ENCODE results near the gene B3GNT7.

The B3GNT7 gene

GRCh38 chr2:231364961-231365810, 30.3 kb upstream of the B3GNT7 start:
- Histone ChIP-seq H3K4me3 (ENCODE audit: low read depth in 1 of 5, low read length in 5 of 5) (no peak overlapping the region), H3K4me1 (ENCODE audit: control insufficient read depth in 5 of 5, insufficient read depth in 5 of 5, low read length in 5 of 5) (peaks cover 0 to 20% (median 17%) of the 10 kb centered on the region in 5 donors), H3K27ac (ENCODE audit: low read depth, low read length) (no peak overlapping the region)

GRCh38 chr2:231367178-231367577, 28.3 kb upstream of the B3GNT7 start:
- Histone ChIP-seq H3K9me3 (ENCODE audit: control insufficient read depth in 5 of 5, low read length in 5 of 5) (no peaks in the 10 kb centered on the region), H3K4me3 (ENCODE audit: low read depth in 1 of 5, low read length in 5 of 5) (no peak overlapping the region), H3K9ac (ENCODE audit: low read length in 5 of 5) (no peak overlapping the region), H3K27ac (ENCODE audit: low read depth, low read length) (no peak overlapping the region), H3K27me3 (ENCODE audit: control insufficient read depth in 5 of 5, insufficient read depth in 4 of 5, low read length in 5 of 5) (no peaks in the 10 kb centered on the region), H3K4me1 (ENCODE audit: control insufficient read depth in 5 of 5, insufficient read depth in 5 of 5, low read length in 5 of 5) (peaks cover 0 to 12% (median 6%) of the 10 kb centered on the region in 5 donors), H3K36me3 (ENCODE audit: control insufficient read depth in 5 of 5, insufficient read depth in 5 of 5, low read length in 5 of 5) (no peaks in the 10 kb centered on the region)

More at GRCh38 chr2:231364961-231365810, 30.3 kb upstream of the B3GNT7 start:
- Histone ChIP-seq H3K36me3 (ENCODE audit: control insufficient read depth in 5 of 5, insufficient read depth in 5 of 5, low read length in 5 of 5) (no peaks in the 10 kb centered on the region), H3K9ac (ENCODE audit: low read length in 5 of 5) (peak overlapping the region in 1 of 5 donors; percentile 8), H3K9me3 (ENCODE audit: control insufficient read depth in 5 of 5, low read length in 5 of 5) (no peaks in the 10 kb centered on the region), H3K27me3 (ENCODE audit: control insufficient read depth in 5 of 5, insufficient read depth in 4 of 5, low read length in 5 of 5) (no peaks in the 10 kb centered on the region)

- Histone ChIP-seq H3K9me3 (ENCODE audit: control insufficient read depth in 5 of 5, low read length in 5 of 5) (no peaks in the 10 kb centered on the region), H3K36me3 (ENCODE audit: control insufficient read depth in 5 of 5, insufficient read depth in 5 of 5, low read length in 5 of 5) (no peaks in the 10 kb centered on the region), H3K9ac (ENCODE audit: low read length in 5 of 5) (no peak overlapping the region), H3K4me1 (ENCODE audit: control insufficient read depth in 5 of 5, insufficient read depth in 5 of 5, low read length in 5 of 5) (peaks cover 0 to 4% (median 2%) of the 10 kb centered on the region in 5 donors), H3K27ac (ENCODE audit: low read depth, low read length) (no peak overlapping the region), H3K4me3 (ENCODE audit: low read depth in 1 of 5, low read length in 5 of 5) (no peak overlapping the region), H3K27me3 (ENCODE audit: control insufficient read depth in 5 of 5, insufficient read depth in 4 of 5, low read length in 5 of 5) (no peaks in the 10 kb centered on the region)
These were observed 25.7 kb upstream of the B3GNT7 start for GRCh38 chr2:231369580-231370428.

GRCh38 chr2:231370429-231370748, 25.1 kb upstream of the B3GNT7 start:
- Histone ChIP-seq H3K27me3 (ENCODE audit: control insufficient read depth in 5 of 5, insufficient read depth in 4 of 5, low read length in 5 of 5) (no peaks in the 10 kb centered on the region), H3K27ac (ENCODE audit: low read depth, low read length) (no peak overlapping the region)

GRCh38 chr2:231370749-231371429, 24.6 kb upstream of the B3GNT7 start:
- H3K27ac ChIP-seq (ENCODE audit: low read depth, low read length): no peak overlapping the region
- no peaks in the 10 kb centered on the region for H3K9me3 ChIP-seq (ENCODE audit: control insufficient read depth in 5 of 5, low read length in 5 of 5)
- no peak overlapping the region for H3K9ac ChIP-seq (ENCODE audit: low read length in 5 of 5)
- H3K4me3 ChIP-seq (ENCODE audit: low read depth in 1 of 5, low read length in 5 of 5): no peak overlapping the region
- H3K36me3 ChIP-seq (ENCODE audit: control insufficient read depth in 5 of 5, insufficient read depth in 5 of 5, low read length in 5 of 5): no peaks in the 10 kb centered on the region
- H3K4me1 ChIP-seq (ENCODE audit: control insufficient read depth in 5 of 5, insufficient read depth in 5 of 5, low read length in 5 of 5): peaks cover 0 to 2% (median 0%) of the 10 kb centered on the region in 5 donors
- H3K27me3 ChIP-seq (ENCODE audit: control insufficient read depth in 5 of 5, insufficient read depth in 4 of 5, low read length in 5 of 5): no peaks in the 10 kb centered on the region

More at GRCh38 chr2:231370429-231370748, 25.1 kb upstream of the B3GNT7 start:
- Histone ChIP-seq H3K4me3 (ENCODE audit: low read depth in 1 of 5, low read length in 5 of 5) (no peak overlapping the region), H3K36me3 (ENCODE audit: control insufficient read depth in 5 of 5, insufficient read depth in 5 of 5, low read length in 5 of 5) (no peaks in the 10 kb centered on the region), H3K4me1 (ENCODE audit: control insufficient read depth in 5 of 5, insufficient read depth in 5 of 5, low read length in 5 of 5) (peaks cover 0 to 2% (median 0%) of the 10 kb centered on the region in 5 donors), H3K9me3 (ENCODE audit: control insufficient read depth in 5 of 5, low read length in 5 of 5) (no peaks in the 10 kb centered on the region), H3K9ac (ENCODE audit: low read length in 5 of 5) (no peak overlapping the region)

GRCh38 chr2:231371430-231372054, 24.0 kb upstream of the B3GNT7 start:
- Histone ChIP-seq H3K9me3 (ENCODE audit: control insufficient read depth in 5 of 5, low read length in 5 of 5) (no peaks in the 10 kb centered on the region), H3K27ac (ENCODE audit: low read depth, low read length) (no peak overlapping the region), H3K9ac (ENCODE audit: low read length in 5 of 5) (no peak overlapping the region), H3K36me3 (ENCODE audit: control insufficient read depth in 5 of 5, insufficient read depth in 5 of 5, low read length in 5 of 5) (no peaks in the 10 kb centered on the region), H3K4me1 (ENCODE audit: control insufficient read depth in 5 of 5, insufficient read depth in 5 of 5, low read length in 5 of 5) (peaks cover 0 to 2% (median 0%) of the 10 kb centered on the region in 5 donors), H3K27me3 (ENCODE audit: control insufficient read depth in 5 of 5, insufficient read depth in 4 of 5, low read length in 5 of 5) (no peaks in the 10 kb centered on the region), H3K4me3 (ENCODE audit: low read depth in 1 of 5, low read length in 5 of 5) (no peak overlapping the region)

GRCh38 chr2:231372326-231372725, 23.2 kb upstream of the B3GNT7 start:
- H3K27ac ChIP-seq (ENCODE audit: low read depth, low read length): no peak overlapping the region
- peaks cover 0 to 4% (median 0%) of the 10 kb centered on the region in 5 donors for H3K27me3 ChIP-seq (ENCODE audit: control insufficient read depth in 5 of 5, insufficient read depth in 4 of 5, low read length in 5 of 5)
- H3K4me1 ChIP-seq (ENCODE audit: control insufficient read depth in 5 of 5, insufficient read depth in 5 of 5, low read length in 5 of 5): peaks cover 0 to 2% (median 0%) of the 10 kb centered on the region in 5 donors
- no peaks in the 10 kb centered on the region for H3K9me3 ChIP-seq (ENCODE audit: control insufficient read depth in 5 of 5, low read length in 5 of 5)
- no peak overlapping the region for H3K4me3 ChIP-seq (ENCODE audit: low read depth in 1 of 5, low read length in 5 of 5)
- no peaks in the 10 kb centered on the region for H3K36me3 ChIP-seq (ENCODE audit: control insufficient read depth in 5 of 5, insufficient read depth in 5 of 5, low read length in 5 of 5)
- no peak overlapping the region for H3K9ac ChIP-seq (ENCODE audit: low read length in 5 of 5)

GRCh38 chr2:231373184-231373583, 22.3 kb upstream of the B3GNT7 start:
- no peaks in the 10 kb centered on the region for H3K36me3 ChIP-seq (ENCODE audit: control insufficient read depth in 5 of 5, insufficient read depth in 5 of 5, low read length in 5 of 5)
- H3K27me3 ChIP-seq (ENCODE audit: control insufficient read depth in 5 of 5, insufficient read depth in 4 of 5, low read length in 5 of 5): peaks cover 0 to 4% (median 0%) of the 10 kb centered on the region in 5 donors
- peaks cover 0 to 3% (median 0%) of the 10 kb centered on the region in 5 donors for H3K4me1 ChIP-seq (ENCODE audit: control insufficient read depth in 5 of 5, insufficient read depth in 5 of 5, low read length in 5 of 5)
- H3K27ac ChIP-seq (ENCODE audit: low read depth, low read length): no peak overlapping the region
- no peak overlapping the region for H3K4me3 ChIP-seq (ENCODE audit: low read depth in 1 of 5, low read length in 5 of 5)
- H3K9me3 ChIP-seq (ENCODE audit: control insufficient read depth in 5 of 5, low read length in 5 of 5): no peaks in the 10 kb centered on the region
- H3K9ac ChIP-seq (ENCODE audit: low read length in 5 of 5): no peak overlapping the region

GRCh38 chr2:231373786-231374349, 21.6 kb upstream of the B3GNT7 start:
- H3K4me1 ChIP-seq (ENCODE audit: control insufficient read depth in 5 of 5, insufficient read depth in 5 of 5, low read length in 5 of 5): peaks cover 0 to 4% (median 0%) of the 10 kb centered on the region in 5 donors
- no peak overlapping the region for H3K4me3 ChIP-seq (ENCODE audit: low read depth in 1 of 5, low read length in 5 of 5)
- H3K36me3 ChIP-seq (ENCODE audit: control insufficient read depth in 5 of 5, insufficient read depth in 5 of 5, low read length in 5 of 5): no peaks in the 10 kb centered on the region
- H3K9ac ChIP-seq (ENCODE audit: low read length in 5 of 5): no peak overlapping the region
- H3K9me3 ChIP-seq (ENCODE audit: control insufficient read depth in 5 of 5, low read length in 5 of 5): no peaks in the 10 kb centered on the region
- H3K27me3 ChIP-seq (ENCODE audit: control insufficient read depth in 5 of 5, insufficient read depth in 4 of 5, low read length in 5 of 5): peaks cover 0 to 4% (median 0%) of the 10 kb centered on the region in 5 donors
- H3K27ac ChIP-seq (ENCODE audit: low read depth, low read length): no peak overlapping the region
